K562 (cell line): ENCODE results near the gene BHLHE40. TPM values are rescaled to one million over a fixed set of nuclear protein-coding genes. Genes with fewer than 3 reads are reported as not detected.

Experiments used
- BRD4 ChIP-seq: fragments of 200-600 bp; sonication (generic); IDR thresholded peaks from 2 replicates; pipeline ENCODE4 v1.6.1; 2017; ENCODE audit warnings: inconsistent platforms
- CREBBP ChIP-seq: IDR thresholded peaks from one replicate; pipeline ENCODE4 v1.6.1; 2012; ENCODE audit warnings: low read depth, mild to moderate bottlenecking, control low read depth, inconsistent platforms, low read length
- EP300 ChIP-seq: IDR thresholded peaks from 2 replicates; pipeline ENCODE4 v1.6.1; 2012; ENCODE audit warnings: low read length, improper control_type of control experiment
- HDAC2 ChIP-seq: fragments of 450-650 bp; IDR thresholded peaks from 2 replicates; pipeline ENCODE4 v1.6.1; 2016; ENCODE audit warnings: mild to moderate bottlenecking
- HEY1 ChIP-seq: fragments of 250-450 bp; sonication (Bioruptor Pico); IDR thresholded peaks from 2 replicates; pipeline ENCODE4 v1.5.0; 2020; ENCODE audit warnings: mild to moderate bottlenecking, moderate library complexity, borderline replicate concordance
- NFXL1 ChIP-seq: fragments of 450-650 bp; formaldehyde crosslinking; IDR thresholded peaks from 2 replicates; pipeline ENCODE4 v1.4.0; 2021; ENCODE audit warnings: mild to moderate bottlenecking
- NFYB ChIP-seq: IDR thresholded peaks from 2 replicates; pipeline ENCODE4 v1.6.1; 2011; ENCODE audit warnings: mild to moderate bottlenecking, moderate library complexity; ENCODE audit not compliant: insufficient read length; ENCODE audit errors: extremely low read depth
- POLR2A ChIP-seq: fragments of 450-650 bp; conservative IDR thresholded peaks from 2 replicates; pipeline ENCODE4 v1.6.1; 2016
- POLR3G ChIP-seq: IDR thresholded peaks from 2 replicates; pipeline ENCODE4 v1.6.1; 2011; ENCODE audit not compliant: insufficient read length, insufficient replicate concordance; ENCODE audit errors: extremely low read depth
- RB1 ChIP-seq: fragments of 450-650 bp; IDR thresholded peaks from 2 replicates; pipeline ENCODE4 v1.6.1; 2017; ENCODE audit warnings: low read depth, mild to moderate bottlenecking
- SAFB2 ChIP-seq: fragments of 200-400 bp; formaldehyde crosslinking; IDR thresholded peaks from 2 replicates; pipeline ENCODE4 v1.6.1; 2018; ENCODE audit warnings: borderline replicate concordance, low read length, low read depth, moderate library complexity; ENCODE audit not compliant: severe bottlenecking
- SRF ChIP-seq, 2 experiments: fragments of 250-450, 450-650 bp in 1 of 2; sonication (Bioruptor Pico) in 1 of 2; sonication (generic) in 1 of 2; formaldehyde crosslinking; IDR thresholded peaks; 2 replicates each; pipeline versions ENCODE4 v1.5.0 to v1.5.1; 2020 to 2022; ENCODE audit warnings: mild to moderate bottlenecking in 1 of 2, missing genetic modification reagents in 1 of 2
- TAF15 ChIP-seq: fragments of 200-400 bp; formaldehyde crosslinking; IDR thresholded peaks from 2 replicates; pipeline ENCODE4 v1.6.1; 2017; ENCODE audit warnings: mild to moderate bottlenecking, low read depth, low read length, moderate library complexity
- ZNF212 ChIP-seq: fragments of 450-650 bp; formaldehyde crosslinking; IDR thresholded peaks from 2 replicates; pipeline ENCODE4 v1.4.0; 2020; ENCODE audit warnings: mild to moderate bottlenecking
- ZNF551 ChIP-seq: fragments of 250-450 bp; sonication (Bioruptor Pico); IDR thresholded peaks from 2 replicates; pipeline ENCODE4 v1.5.0; 2021; ENCODE audit warnings: mild to moderate bottlenecking, moderate library complexity
- ZNF77 ChIP-seq: fragments of 250-450 bp; sonication (Bioruptor Pico); IDR thresholded peaks from 2 replicates; pipeline ENCODE4 v1.5.0; 2020
- polyA plus RNA-seq, 8 experiments: library from polyadenylated mRNA; depleted of rRNA in 4 of 8; stranded (reverse) in 5 of 8; unstranded in 3 of 8; fragments of >200 nt; fragmentation: Nextera tagmentation in 2 of 8; fragmentation: Illumina TruSeq in 1 of 8; extraction: Ambion mirVana in 2 of 8; extraction: Trizol in 1 of 8; gene quantifications; 2 replicates each; pipeline versions ENCODE4 v1.2.1 to v1.2.3, GENCODE V29; 2011 to 2014; ENCODE audit warnings: inconsistent platforms in 1 of 8, missing spikeins in 1 of 8
- total RNA-seq, 7 experiments: library from RNA; depleted of rRNA in 6 of 7; stranded (reverse); fragments of >200 nt in 6 of 7; fragmentation: Illumina TruSeq in 2 of 7; extraction: Trizol in 2 of 7; gene quantifications; 2 replicates each; pipeline versions ENCODE4 v1.2.1 to v1.2.3, GENCODE V29; 2011 to 2021; ENCODE audit warnings: low replicate concordance in 1 of 7
- TF ChIP-seq, protein P1 (sequence below): fragments of 450-650 bp; formaldehyde crosslinking; IDR thresholded peaks from 2 replicates; pipeline ENCODE4 v1.4.0; 2020; ENCODE audit warnings: mild to moderate bottlenecking, moderate library complexity
- TF ChIP-seq, protein P2 (sequence below), 2 experiments: fragments of 450-650 bp in 1 of 2; sonication (generic) in 1 of 2; formaldehyde crosslinking in 1 of 2; IDR thresholded peaks in 1 of 2; conservative IDR thresholded peaks in 1 of 2; 2 replicates each; pipeline versions ENCODE4 v1.6.1 to v1.8.1; 2016 to 2023; ENCODE audit warnings: mild to moderate bottlenecking in 2 of 2, moderate library complexity in 2 of 2, inconsistent platforms in 1 of 2, missing genetic modification reagents in 1 of 2

BHLHE40 gene
- total and polyA plus RNA-seq, 9 of the 15 experiments (the other 6 are each of a cell fraction or from before 2014, with no cell fraction given) = 12.0 to 83.9 (median 31.4) TPM

DNA sequence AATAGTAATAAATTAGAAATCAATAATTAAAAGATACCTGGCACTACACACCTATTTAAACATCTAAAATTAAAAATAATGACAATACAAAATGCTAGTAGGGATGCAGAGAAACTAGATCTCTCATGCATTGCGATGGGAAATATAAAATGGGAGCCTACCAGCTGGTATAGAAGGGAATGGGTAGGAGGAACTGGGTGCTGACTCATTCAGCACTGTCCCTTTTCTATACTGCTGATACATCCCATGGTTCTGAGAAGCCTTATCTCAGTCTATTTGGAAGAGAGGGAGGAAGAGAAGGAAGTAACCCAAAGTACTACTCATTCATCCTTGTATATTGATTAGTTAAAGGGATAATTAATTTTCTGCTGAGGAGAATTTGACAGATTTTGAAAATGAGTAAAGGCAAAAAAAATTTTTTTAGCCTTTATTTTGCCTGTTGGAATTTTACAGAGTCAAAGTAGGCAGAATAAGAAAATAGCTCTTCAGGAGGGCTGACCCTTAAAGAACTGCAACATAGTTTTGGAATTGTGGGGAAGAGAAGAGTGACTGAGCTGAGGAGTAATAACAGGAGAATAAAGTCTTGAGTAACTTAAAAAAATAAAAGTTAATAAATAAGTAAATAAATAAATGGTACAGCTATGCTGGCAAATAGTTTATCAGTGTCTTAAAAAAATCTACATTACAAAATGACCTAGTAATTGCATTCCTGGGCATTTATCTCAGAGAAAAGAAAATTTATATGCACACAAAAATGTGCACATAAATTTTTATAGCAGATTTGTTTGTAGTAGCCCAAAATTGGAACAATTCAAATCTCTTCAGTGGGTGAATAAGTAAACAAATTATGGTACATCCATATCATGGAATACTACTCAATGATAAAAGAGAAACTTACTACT, 15.3 kb upstream of the BHLHE40 start (continued):
- TF ChIP-seq ZNF551 (CRISPR knock-in tag) (no peak), NFXL1 (CRISPR knock-in tag) (no peak), ZNF212 (CRISPR knock-in tag) (no peak), POLR2A (no peak), HDAC2 (peak; percentile 59; the same call in 1 of the 2 replicates), BRD4 (no peak), EP300 (peak; percentile 32; the same call in 1 of the 2 replicates), TAF15 (no peak), ZNF77 (CRISPR knock-in tag) (no peak), SAFB2 (no peak), SRF (CRISPR knock-in tag; IDR thresholded peaks at IDR 0.05) (peak in 1 of 2 experiments; percentile 18; a peak in 1 of 4 replicates), POLR3G (no peak), CREBBP (no peak), RB1 (no peak), NFYB (no peak), HEY1 (no peak)
- TF ChIP-seq, protein P1, sequence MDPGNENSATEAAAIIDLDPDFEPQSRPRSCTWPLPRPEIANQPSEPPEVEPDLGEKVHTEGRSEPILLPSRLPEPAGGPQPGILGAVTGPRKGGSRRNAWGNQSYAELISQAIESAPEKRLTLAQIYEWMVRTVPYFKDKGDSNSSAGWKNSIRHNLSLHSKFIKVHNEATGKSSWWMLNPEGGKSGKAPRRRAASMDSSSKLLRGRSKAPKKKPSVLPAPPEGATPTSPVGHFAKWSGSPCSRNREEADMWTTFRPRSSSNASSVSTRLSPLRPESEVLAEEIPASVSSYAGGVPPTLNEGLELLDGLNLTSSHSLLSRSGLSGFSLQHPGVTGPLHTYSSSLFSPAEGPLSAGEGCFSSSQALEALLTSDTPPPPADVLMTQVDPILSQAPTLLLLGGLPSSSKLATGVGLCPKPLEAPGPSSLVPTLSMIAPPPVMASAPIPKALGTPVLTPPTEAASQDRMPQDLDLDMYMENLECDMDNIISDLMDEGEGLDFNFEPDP (CRISPR knock-in tag) = no peak
- TF ChIP-seq, protein P2, sequence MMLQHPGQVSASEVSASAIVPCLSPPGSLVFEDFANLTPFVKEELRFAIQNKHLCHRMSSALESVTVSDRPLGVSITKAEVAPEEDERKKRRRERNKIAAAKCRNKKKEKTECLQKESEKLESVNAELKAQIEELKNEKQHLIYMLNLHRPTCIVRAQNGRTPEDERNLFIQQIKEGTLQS (IDR thresholded peaks at IDR 0.05) = peak; percentile 80
- TF ChIP-seq, protein P2 (CRISPR knock-in tag; conservative IDR thresholded peaks at IDR 0.05) = no peak
